Tibial nerve (tissue), 4 donors: ENCODE results near the gene HEATR1.
"Not testable (repeated sequence)": the region's sequence is repeated elsewhere in the genome, so short reads cannot be mapped to it uniquely, and the experiment has no call there.

ENCODE experiments used
- CTCF ChIP-seq, 5 experiments: fragments of 200-600 bp in 3 of 5; fragments of 450-650 bp in 2 of 5; sonication (generic) in 3 of 5; IDR thresholded peaks; one replicate each; pipeline ENCODE4 v1.5.1; 2016 to 2019; ENCODE audit warnings: antibody characterized with exemption in 5 of 5, mild to moderate bottlenecking in 3 of 5, moderate library complexity in 2 of 5
- EP300 ChIP-seq, 2 donors: sonication (generic); formaldehyde crosslinking; IDR thresholded peaks; one replicate each; pipeline ENCODE4 v1.6.1; 2017; ENCODE audit warnings: antibody characterized with exemption in 2 of 2, mild to moderate bottlenecking in 1 of 2
- POLR2A ChIP-seq, 2 donors: fragments of 450-650 bp; IDR thresholded peaks; one replicate each; pipeline ENCODE4 v1.6.1; 2017; ENCODE audit warnings: antibody characterized with exemption in 2 of 2, mild to moderate bottlenecking in 2 of 2, moderate library complexity in 2 of 2

- not testable (repeated sequence) for TF ChIP-seq CTCF, POLR2A, EP300 (IDR thresholded peaks at IDR 0.05)
Measured at GRCh38 chr1:236577041-236577440, 27.3 kb downstream of the HEATR1 start.
